Mesenchymal stem cell (in vitro differentiated cells and primary cell): ENCODE measurements around the gene CFAP299.

Source experiments
- DNase-seq: peaks from one replicate; pipeline ENCODE4 v3.0.0-alpha.2; 2013
- H2AFZ ChIP-seq: one replicate; pipeline ENCODE4 v1.6.1; 2013; ENCODE audit warnings: low read depth, mild to moderate bottlenecking, control low read depth, inconsistent platforms, low read length, moderate library complexity
- H2AK5ac ChIP-seq: 2 replicates; pipeline ENCODE4 v1.6.1; 2013; ENCODE audit warnings: low read length, moderate library complexity, mild to moderate bottlenecking, inconsistent platforms; ENCODE audit not compliant: severe bottlenecking
- H2BK120ac ChIP-seq: one replicate; pipeline ENCODE4 v1.6.1; 2013; ENCODE audit warnings: low read depth, mild to moderate bottlenecking, inconsistent platforms, low read length, moderate library complexity
- H2BK12ac ChIP-seq, 2 experiments: one replicate each; pipeline ENCODE4 v1.6.1; 2013; ENCODE audit warnings: inconsistent platforms in 2 of 2, low read length in 2 of 2, mild to moderate bottlenecking in 2 of 2, moderate library complexity in 2 of 2, control low read depth in 1 of 2
- H2BK15ac ChIP-seq: one replicate; pipeline ENCODE4 v1.6.1; 2013; ENCODE audit warnings: mild to moderate bottlenecking, low read depth, inconsistent platforms; ENCODE audit not compliant: poor library complexity, severe bottlenecking
- H2BK5ac ChIP-seq: 2 replicates; pipeline ENCODE4 v1.6.1; 2013; ENCODE audit warnings: low read depth, mild to moderate bottlenecking, low read length, control low read depth, inconsistent platforms; ENCODE audit not compliant: poor library complexity, severe bottlenecking
- H3K14ac ChIP-seq, 2 experiments: one replicate each; pipeline ENCODE4 v1.6.1; 2013; ENCODE audit warnings: inconsistent platforms in 2 of 2, low read length in 2 of 2, control low read depth in 1 of 2, mild to moderate bottlenecking in 1 of 2, moderate library complexity in 1 of 2
- H3K18ac ChIP-seq, 2 experiments: one replicate each; pipeline ENCODE4 v1.6.1; 2013; ENCODE audit warnings: inconsistent platforms in 2 of 2, low read length in 2 of 2, control low read depth in 1 of 2, low read depth in 1 of 2, mild to moderate bottlenecking in 1 of 2
- H3K23ac ChIP-seq, 2 experiments: one replicate each; pipeline ENCODE4 v1.6.1; 2013; ENCODE audit warnings: inconsistent platforms in 2 of 2, low read length in 2 of 2, mild to moderate bottlenecking in 2 of 2, moderate library complexity in 2 of 2, control low read depth in 1 of 2
- H3K27ac ChIP-seq: 2 replicates; pipeline ENCODE4 v1.5.1; 2013; ENCODE audit warnings: mild to moderate bottlenecking, moderate library complexity, low read length, control low read depth, inconsistent platforms; ENCODE audit not compliant: poor library complexity, severe bottlenecking
- H3K27me3 ChIP-seq, 2 experiments: 2 replicates each; pipeline versions ENCODE4 v1.6.1 to v1.7.0; 2013; ENCODE audit warnings: low read length in 2 of 2, mild to moderate bottlenecking in 2 of 2, moderate library complexity in 2 of 2, control low read depth in 1 of 2, inconsistent platforms in 1 of 2; ENCODE audit not compliant: control insufficient read depth in 1 of 2, insufficient read depth in 1 of 2
- H3K36me3 ChIP-seq, 2 experiments: 2 replicates each; pipeline versions ENCODE4 v1.6.1 to v1.7.0; 2013; ENCODE audit warnings: low read length in 2 of 2, control low read depth in 1 of 2, inconsistent platforms in 1 of 2, low read depth in 1 of 2, mild to moderate bottlenecking in 1 of 2; ENCODE audit not compliant: insufficient read depth in 2 of 2, control insufficient read depth in 1 of 2
- H3K4ac ChIP-seq, 2 experiments: one replicate each; pipeline ENCODE4 v1.6.1; 2013; ENCODE audit warnings: inconsistent platforms in 2 of 2, low read length in 2 of 2, mild to moderate bottlenecking in 2 of 2, moderate library complexity in 2 of 2, control low read depth in 1 of 2, low read depth in 1 of 2
- H3K4me1 ChIP-seq: 2 replicates; pipeline ENCODE4 v1.6.1; 2013; ENCODE audit warnings: low read depth, low read length, control low read depth; ENCODE audit not compliant: control insufficient read depth, insufficient read depth
- H3K4me2 ChIP-seq: 2 replicates; pipeline ENCODE4 v1.6.1; 2013; ENCODE audit warnings: low read length, mild to moderate bottlenecking, inconsistent platforms; ENCODE audit not compliant: poor library complexity, severe bottlenecking
- H3K4me3 ChIP-seq, 2 experiments: 2 replicates each; pipeline versions ENCODE4 v1.5.1 to v1.7.0; 2013; ENCODE audit warnings: low read length in 2 of 2, mild to moderate bottlenecking in 2 of 2, control low read depth in 1 of 2, low read depth in 1 of 2; ENCODE audit not compliant: insufficient read depth in 1 of 2
- H3K79me1 ChIP-seq: replicated peaks from 2 replicates; pipeline ENCODE4 v1.6.1; 2013; ENCODE audit warnings: mild to moderate bottlenecking, control low read depth, low read length, inconsistent platforms; ENCODE audit not compliant: poor library complexity, severe bottlenecking
- H3K9ac ChIP-seq: 2 replicates; pipeline ENCODE4 v1.7.0; 2013; ENCODE audit warnings: mild to moderate bottlenecking, low read length, moderate library complexity
- H3K9me3 ChIP-seq: 2 replicates; pipeline ENCODE4 v1.7.0; 2013; ENCODE audit warnings: mild to moderate bottlenecking, low read length; ENCODE audit not compliant: control insufficient read depth
- H4K8ac ChIP-seq: one replicate; pipeline ENCODE4 v1.6.1; 2013; ENCODE audit warnings: inconsistent platforms, mild to moderate bottlenecking, low read length, moderate library complexity
- H4K91ac ChIP-seq: one replicate; pipeline ENCODE4 v1.6.1; 2013; ENCODE audit warnings: mild to moderate bottlenecking, low read length, inconsistent platforms
- WGBS: methylation state at CpG from one replicate; pipeline ENCODE4 v1.1.7; 2013; ENCODE audit warnings: mixed read lengths; 5-methylcytosine and 5-hydroxymethylcytosine counted together

Gene CFAP299

GRCh38 chr4:80918004-80918403 lies 582.5 kb downstream of the CFAP299 start:
- H3K4ac ChIP-seq = no peak overlapping the region
- no peak overlapping the region for H4K91ac ChIP-seq
- H2BK12ac ChIP-seq = no peak overlapping the region
- H3K36me3 ChIP-seq = no peaks in the 10 kb centered on the region
- no peak overlapping the region for H2AK5ac ChIP-seq
- H3K9me3 ChIP-seq = no peaks in the 10 kb centered on the region
- H3K27ac ChIP-seq = no peak overlapping the region
- H3K79me1 ChIP-seq = no peaks in the 10 kb centered on the region
- no peaks in the 10 kb centered on the region for H3K27me3 ChIP-seq
- no peak overlapping the region for H3K14ac ChIP-seq
- no peak overlapping the region for H3K4me3 ChIP-seq
- no peak overlapping the region for H2BK15ac ChIP-seq
- no peak overlapping the region for H4K8ac ChIP-seq
- H2AFZ ChIP-seq = no peak overlapping the region
- H2BK5ac ChIP-seq = no peak overlapping the region
- DNase-seq = no peak
- H3K18ac ChIP-seq = no peak overlapping the region
- H3K23ac ChIP-seq = no peak overlapping the region
- no peak overlapping the region for H2BK120ac ChIP-seq
- H3K4me2 ChIP-seq = no peak overlapping the region
- peak overlapping the region; percentile 9 for H3K9ac ChIP-seq
- no peaks in the 10 kb centered on the region for H3K4me1 ChIP-seq

DNA sequence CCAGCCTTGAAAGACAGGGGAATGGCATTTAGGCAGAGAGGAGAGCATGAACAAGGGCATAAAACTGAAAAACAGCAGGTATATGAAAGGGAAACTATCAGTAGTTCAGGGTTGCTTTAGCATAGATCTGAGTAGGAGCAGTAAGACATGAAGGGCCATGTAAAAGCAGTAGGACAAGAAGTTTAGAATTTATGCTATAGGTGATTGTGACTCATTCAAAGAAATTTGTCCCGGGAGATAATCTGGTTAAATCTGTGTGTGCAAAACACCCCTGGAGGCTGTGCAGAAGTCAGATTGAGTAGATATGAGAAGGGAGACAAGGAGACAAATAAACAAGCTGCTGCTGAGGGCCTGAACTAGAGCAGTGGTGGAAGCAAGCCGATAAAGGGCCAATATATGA lies 585.9 kb downstream of the CFAP299 start:
- H2AK5ac ChIP-seq = no peak overlapping the region
- H4K8ac ChIP-seq = no peak overlapping the region
- no peak overlapping the region for H3K18ac ChIP-seq
- no peak overlapping the region for H3K14ac ChIP-seq
- H3K4me1 ChIP-seq = no peaks in the 10 kb centered on the region
- H3K79me1 ChIP-seq = no peaks in the 10 kb centered on the region
- H2BK12ac ChIP-seq = no peak overlapping the region
- no peak overlapping the region for H3K23ac ChIP-seq
- H2BK5ac ChIP-seq = no peak overlapping the region
- H3K9ac ChIP-seq = no peak overlapping the region
- H3K4me2 ChIP-seq = no peak overlapping the region
- H4K91ac ChIP-seq = no peak overlapping the region
- no peak for DNase-seq
- H3K36me3 ChIP-seq = no peaks in the 10 kb centered on the region
- 71% methylated on average over 2 of the region's 2 CpGs for WGBS
- no peak overlapping the region for H2BK15ac ChIP-seq
- no peak overlapping the region for H3K4ac ChIP-seq
- H2AFZ ChIP-seq = no peak overlapping the region
- H3K27me3 ChIP-seq = no peaks in the 10 kb centered on the region
- H3K9me3 ChIP-seq = no peaks in the 10 kb centered on the region
- no peak overlapping the region for H3K4me3 ChIP-seq
- no peak overlapping the region for H3K27ac ChIP-seq
- H2BK120ac ChIP-seq = no peak overlapping the region

DNA sequence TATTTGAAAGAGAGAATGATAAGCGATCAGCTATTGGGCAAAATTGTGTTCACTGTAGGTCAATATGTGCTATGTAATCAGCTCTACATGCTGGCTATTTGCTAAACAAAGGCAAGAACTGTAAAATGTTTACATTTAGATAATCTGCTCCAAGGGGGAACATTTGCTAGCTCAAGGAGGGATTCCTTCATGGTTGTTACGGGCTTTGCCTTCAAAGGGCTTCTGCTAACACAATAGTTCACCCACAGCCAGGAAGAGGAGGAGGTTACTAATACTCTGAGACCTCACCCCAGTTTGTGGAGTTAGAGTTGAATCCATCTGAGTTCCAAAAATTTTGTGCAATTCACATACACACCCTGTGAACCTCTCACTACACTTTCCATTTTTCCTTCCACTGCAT lies 587.4 kb downstream of the CFAP299 start:
- no peak overlapping the region for H3K14ac ChIP-seq
- H4K8ac ChIP-seq = no peak overlapping the region
- no peak overlapping the region for H2AFZ ChIP-seq
- H3K9me3 ChIP-seq = no peaks in the 10 kb centered on the region
- no peak overlapping the region for H2BK5ac ChIP-seq
- H3K9ac ChIP-seq = no peak overlapping the region
- H2BK12ac ChIP-seq = no peak overlapping the region
- H2BK15ac ChIP-seq = no peak overlapping the region
- no peak overlapping the region for H3K4ac ChIP-seq
- DNase-seq = no peak
- no peak overlapping the region for H3K4me2 ChIP-seq
- H3K27ac ChIP-seq = no peak overlapping the region
- H2AK5ac ChIP-seq = no peak overlapping the region
- no peaks in the 10 kb centered on the region for H3K4me1 ChIP-seq
- no peaks in the 10 kb centered on the region for H3K36me3 ChIP-seq
- no peak overlapping the region for H3K4me3 ChIP-seq
- no peaks in the 10 kb centered on the region for H3K27me3 ChIP-seq
- 67% methylated on average over 2 of the region's 2 CpGs for WGBS
- no peak overlapping the region for H2BK120ac ChIP-seq
- no peak overlapping the region for H3K18ac ChIP-seq
- no peaks in the 10 kb centered on the region for H3K79me1 ChIP-seq
- no peak overlapping the region for H3K23ac ChIP-seq
- no peak overlapping the region for H4K91ac ChIP-seq

DNA sequence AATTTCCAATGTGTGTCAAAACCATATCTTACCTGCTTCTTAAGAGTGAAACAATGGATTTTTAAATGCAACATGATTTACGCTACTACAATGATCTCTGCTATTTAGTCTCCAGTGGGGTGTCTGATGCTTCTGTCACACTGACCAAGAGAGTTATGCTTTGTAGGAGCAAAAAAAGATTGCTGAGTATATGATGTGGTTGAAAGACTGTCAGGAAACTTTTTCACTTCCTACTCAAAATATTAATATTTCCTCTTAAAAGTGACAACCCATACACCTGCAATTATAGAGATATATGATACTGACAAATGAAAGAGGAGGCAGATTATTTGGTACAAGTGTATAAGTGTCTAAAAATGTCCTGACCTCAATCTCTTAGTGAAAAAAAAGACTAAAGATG lies 589.8 kb downstream of the CFAP299 start:
- Histone ChIP-seq H3K14ac (no peak overlapping the region), H3K36me3 (no peaks in the 10 kb centered on the region), H4K91ac (no peak overlapping the region), H2AFZ (no peak overlapping the region), H2BK5ac (no peak overlapping the region), H4K8ac (no peak overlapping the region), H3K79me1 (no peaks in the 10 kb centered on the region), H3K27me3 (no peaks in the 10 kb centered on the region), H3K9me3 (no peaks in the 10 kb centered on the region), H3K4me1 (no peaks in the 10 kb centered on the region), H3K4ac (no peak overlapping the region), H3K9ac (no peak overlapping the region), H3K4me3 (no peak overlapping the region), H2BK120ac (no peak overlapping the region), H3K23ac (no peak overlapping the region), H2AK5ac (no peak overlapping the region), H2BK15ac (no peak overlapping the region), H3K27ac (no peak overlapping the region), H3K4me2 (no peak overlapping the region), H3K18ac (no peak overlapping the region), H2BK12ac (no peak overlapping the region)
- 80% methylated on average over 1 of the region's 1 CpG for WGBS
- DNase-seq = no peak
